GM04503 (cell line): ENCODE results near the gene FBXW2.

Experiments
- DNase-seq: peaks from one replicate; pipeline ENCODE4 v3.0.0-alpha.2; 2012; ENCODE audit warnings: low read depth

FBXW2 gene

DNA sequence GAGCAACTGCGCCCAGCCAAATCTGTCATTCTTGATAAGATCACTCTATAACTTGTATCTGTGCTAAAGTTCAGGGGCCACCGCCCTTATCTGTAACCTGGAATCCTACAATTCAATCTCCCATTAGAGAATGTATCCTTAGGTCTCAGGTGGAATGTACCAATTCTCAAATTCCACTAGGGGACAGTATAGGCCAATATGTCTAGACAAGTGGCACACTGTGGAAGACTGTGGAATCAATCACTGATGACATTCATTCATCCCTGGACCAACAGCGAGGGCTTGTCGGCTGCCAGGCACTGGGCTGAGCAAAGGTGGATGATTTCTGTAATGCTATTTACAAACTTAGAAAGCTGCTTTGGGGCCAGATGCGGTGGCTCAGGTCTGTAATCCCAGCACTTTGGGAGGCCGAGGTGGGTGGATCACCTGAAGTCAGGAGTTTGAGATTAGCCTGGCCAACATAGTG is 50.2 kb downstream of the FBXW2 start:
- no peak for DNase-seq

DNA sequence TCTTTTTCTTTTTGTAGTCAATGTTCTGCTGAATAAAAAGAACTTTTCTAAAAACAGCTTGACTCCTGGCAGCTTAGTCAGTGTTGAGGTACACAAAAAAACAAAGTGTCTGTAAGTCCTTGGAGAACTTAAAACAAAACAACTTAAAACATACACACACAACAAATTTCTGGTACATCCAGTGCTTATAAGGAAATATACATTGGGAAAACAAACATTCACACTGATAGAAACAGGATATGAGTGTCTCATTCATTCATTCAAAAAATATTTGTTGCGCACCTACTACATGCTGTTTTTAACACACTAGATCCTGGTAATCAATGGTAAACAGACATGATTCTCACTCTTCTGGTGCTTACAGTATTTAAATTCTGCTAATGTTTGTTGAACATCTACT is 51.5 kb downstream of the FBXW2 start:
- no peak for DNase-seq

DNA sequence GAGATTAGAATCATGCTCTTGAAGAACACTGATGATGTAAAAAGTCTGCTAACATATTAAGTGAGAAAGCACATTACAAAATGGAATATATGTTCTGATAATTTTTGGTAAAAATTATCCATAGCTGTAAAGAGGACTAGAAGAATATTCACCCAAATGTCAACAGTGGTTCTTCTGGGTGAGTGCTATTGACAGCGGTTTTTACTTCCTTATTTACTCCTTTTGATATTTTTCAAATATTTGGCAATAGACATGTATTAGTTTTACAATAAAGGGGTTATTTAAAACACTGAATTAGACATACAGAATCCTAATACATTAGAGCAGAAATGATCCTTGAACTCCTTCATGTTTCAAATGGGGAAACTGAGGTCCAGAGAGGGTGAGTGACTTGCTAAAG is 52.0 kb downstream of the FBXW2 start:
- no peak for DNase-seq

DNA sequence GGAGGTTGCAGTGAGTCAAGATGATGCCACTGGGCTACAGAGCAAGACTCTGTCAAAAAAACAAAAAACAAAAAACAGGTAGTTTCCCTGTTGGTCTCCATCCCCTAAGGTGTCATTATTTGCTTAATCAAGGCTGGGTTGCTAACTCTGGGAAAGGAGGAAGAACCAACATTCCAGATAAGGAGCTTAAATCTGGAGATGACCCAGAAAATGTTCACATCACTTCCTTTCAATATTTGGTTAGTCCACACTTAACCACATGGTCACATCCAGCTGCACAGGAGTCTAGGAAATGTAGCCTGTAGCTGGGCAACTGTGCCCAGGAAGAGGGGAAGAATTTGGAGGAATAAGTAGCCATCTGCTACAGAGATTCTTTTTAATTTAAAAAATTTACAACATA is 53.1 kb downstream of the FBXW2 start:
- DNase-seq: no peak

DNA sequence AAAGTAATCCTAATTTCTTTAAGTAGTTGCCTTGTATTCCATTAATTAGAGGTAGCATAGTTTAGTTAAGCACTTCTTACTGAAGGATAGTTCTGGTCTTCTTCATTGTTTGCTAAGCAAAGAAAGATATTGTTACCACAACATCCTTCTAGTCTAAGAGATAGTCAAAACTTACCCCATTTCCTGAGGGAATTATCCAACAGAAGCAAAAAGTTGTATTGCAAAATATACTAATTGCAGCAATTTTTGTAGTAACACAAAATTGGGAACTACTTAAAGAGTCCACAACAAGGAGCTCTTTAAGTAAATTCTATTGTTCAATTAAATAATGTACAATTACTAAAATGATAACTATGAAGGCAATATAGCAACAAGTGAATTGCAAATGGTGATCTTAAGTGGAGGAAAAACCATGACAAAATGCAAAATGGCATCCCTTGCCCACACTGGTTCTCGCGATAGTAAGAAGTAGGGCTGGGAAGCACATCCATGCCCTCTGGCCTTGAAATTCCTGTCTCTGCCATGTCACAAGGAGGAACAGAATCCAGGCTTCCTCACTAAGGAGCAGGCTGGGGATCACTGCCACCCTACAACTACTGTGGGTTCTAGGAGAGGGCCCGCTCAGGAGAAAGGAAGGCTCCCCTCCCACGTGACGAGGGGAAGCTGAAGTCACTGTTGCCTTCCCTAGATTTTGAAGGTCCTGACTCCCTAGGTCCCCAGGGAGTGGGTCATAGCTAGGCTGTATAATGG is 55.6 kb downstream of the FBXW2 start:
- DNase-seq: no peak

DNA sequence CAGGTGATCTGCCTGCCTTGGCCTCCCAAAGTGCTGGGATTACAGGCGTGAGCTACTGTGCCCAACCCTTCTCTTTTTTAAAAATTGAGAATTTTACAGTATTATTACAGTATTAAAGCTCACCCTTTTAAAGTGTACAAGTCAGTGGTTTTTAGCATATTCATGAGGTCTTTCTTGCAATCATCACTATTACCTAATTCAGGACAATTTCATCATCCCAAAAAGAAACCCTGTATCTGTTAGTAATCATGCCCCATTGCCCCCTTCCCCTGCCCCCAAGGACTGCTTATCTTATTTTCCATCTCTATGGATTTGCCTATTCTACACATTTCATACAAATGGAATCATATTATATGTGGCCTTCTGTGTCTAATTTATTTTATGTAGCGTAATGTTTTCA is 56.3 kb downstream of the FBXW2 start:
- DNase-seq: no peak

DNA sequence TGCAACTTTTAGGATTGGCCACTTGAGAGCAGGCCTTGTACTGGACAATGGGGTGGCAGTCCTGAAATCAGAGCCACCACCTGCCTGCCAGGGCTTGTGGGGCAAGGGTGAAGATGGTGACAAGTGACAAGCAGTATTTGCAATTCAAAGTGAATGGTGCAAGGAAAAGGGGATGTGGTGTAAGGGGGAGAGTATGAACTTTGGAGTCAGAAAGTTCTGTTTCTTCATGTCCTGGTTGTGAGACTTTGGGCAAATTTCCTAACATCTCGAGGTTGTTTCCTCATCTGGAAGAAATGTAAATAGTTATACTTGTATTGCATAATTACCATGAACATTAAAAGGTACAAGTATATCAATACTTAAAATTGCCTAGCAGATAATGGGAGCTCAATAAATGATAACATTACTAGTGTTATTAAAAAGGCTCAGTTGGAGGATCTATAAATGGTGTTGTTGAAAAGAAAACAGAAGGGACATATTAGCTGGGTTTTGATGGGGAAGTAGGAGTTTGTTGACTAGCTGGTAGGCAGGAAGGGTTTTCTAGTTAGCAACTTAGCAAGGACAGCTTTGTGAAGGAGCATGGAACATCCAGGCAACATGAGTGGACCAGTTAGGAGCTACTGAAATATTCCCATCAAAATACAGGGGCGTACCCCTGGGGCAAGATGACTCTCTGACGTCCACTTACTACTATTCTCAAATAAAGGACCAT is 57.6 kb downstream of the FBXW2 start:
- DNase-seq: no peak

DNA sequence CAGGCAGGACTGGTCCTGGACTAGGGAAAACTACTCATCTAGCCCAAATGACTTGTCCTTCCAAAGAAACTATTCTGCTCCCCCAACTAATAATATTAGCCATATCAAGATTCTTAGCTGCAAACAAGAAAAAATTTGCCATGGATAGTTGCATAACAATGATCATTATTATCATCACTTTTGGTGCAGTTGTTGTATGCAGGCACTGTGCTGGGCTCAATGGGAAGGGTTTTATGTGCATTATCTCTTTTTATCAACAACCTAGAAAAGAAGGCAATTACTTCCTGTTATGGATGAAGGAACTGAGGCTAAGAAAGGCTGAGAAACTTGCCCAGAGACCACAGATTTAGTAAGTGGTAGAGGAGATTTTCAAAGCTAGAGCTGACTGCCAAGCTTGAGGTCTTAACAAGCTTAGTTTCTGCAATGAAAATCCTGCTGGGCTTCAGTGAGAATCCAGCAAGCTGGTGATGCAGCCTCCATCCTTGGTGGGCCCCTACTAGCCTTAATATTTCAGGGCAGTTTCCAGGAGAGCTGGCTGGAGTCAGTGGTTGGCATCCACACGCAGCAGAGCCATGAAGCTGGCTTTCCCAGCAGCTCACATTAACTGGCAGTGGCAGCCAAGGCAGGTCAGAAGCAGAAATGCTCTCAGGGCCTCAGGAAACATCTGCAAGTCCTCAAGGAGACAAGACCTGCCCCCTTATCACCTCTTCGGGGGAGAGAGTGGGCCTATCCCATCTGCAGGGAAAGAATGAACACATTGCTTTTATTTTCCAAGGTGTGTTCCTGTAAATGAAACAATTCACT is 58.4 kb downstream of the FBXW2 start:
- DNase-seq: no peak

DNA sequence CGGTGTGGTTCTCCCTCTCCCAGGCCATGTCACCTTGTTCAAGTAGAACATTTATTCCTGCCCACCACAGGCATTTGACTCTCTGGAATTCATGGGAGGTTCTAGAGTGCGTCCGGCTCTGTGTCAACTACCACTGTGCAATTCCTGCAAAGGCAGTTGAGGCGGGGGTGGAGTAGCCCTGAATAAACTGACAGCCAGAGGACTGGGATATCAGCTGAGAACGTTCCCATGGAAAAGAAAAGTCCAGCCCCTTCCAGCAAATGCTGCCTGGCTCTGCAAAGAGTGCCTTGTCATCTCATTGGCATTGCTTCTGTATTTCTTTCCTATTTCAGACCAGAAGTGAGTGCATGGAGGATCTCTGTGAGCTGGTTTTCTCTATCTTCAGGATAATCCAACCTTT is 60.0 kb downstream of the FBXW2 start:
- no peak for DNase-seq

DNA sequence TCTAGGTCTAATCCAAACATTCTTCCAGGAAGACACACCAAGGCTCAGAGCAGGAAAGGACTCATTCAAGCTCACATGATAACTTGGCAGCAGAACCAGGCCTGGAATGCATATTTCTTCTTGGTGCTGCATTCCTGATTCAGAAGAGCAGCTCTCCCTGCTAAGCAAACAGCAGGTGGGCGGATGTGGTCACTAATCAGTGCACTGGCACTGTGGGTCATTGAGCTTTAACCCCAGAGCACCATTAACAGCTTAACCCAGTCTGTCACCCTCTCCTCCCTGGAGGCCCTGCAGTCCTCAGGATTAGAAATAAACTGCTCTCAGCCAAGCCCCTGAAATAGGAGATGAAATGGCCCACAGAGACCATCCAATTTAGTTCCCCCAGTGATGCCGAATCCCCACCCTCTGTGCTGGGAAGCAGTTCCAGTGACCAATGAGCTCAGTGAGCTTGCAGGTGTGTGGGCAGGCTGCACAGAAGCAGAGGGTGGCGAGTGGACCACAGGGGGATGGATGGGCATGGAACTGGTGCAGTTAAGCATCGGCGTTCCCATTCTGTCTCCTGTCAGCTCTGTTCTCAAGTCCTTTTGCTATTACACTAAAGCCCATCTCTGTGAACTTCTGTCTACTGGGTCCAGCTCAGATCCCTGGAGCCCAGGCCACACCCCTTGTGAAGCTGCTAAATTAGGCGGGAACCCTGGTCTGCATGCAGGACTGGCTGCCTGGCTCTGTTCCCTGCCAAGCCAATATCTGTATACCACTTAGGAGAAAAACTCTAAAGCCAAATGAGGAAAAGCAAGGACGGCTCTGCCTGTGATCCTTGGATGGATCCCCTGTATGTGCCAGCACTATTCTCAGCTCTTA is 62.3 kb downstream of the FBXW2 start:
- peak; percentile 72 for DNase-seq

DNA sequence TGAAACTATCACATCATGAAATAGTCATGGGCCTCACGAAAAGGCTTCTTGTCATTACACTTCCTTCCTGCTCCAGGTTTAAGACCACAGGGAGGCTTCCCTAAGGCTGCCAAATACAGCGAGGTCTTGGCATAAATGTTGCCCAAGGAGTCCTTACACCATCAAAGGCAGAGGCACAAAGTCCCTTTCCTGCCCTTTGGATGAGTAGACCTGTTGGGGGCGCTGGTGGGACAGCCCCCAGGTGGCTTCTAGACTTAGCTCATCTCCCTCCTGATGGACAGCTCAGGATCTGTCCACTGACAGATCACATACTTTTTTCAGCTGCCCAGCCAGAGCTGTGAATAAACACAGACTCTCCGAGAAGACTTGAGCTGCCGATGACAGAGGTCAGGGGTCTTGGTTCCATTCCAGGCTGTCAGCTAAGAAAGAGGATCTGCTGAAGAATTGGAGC is 63.4 kb downstream of the FBXW2 start:
- DNase-seq: no peak

DNA sequence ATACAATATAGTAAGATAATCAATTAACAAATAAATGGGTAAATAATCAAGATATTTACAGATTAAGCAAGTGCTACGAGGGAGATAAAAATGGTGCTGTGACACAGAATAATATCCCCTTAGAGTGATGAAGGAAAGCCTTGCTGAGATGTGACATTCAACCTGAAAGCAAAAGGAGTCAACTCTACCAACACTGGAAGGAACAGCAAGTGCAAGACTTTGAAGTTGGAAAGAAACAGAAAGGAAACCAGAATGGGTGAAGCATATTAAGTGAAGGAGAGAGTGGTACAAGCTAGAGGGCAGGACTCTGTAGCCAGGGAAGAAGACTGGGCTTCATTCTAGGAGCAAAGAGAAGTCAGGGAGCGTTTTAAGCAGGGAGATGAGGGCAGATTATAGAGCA is 66.7 kb downstream of the FBXW2 start:
- no peak for DNase-seq

DNA sequence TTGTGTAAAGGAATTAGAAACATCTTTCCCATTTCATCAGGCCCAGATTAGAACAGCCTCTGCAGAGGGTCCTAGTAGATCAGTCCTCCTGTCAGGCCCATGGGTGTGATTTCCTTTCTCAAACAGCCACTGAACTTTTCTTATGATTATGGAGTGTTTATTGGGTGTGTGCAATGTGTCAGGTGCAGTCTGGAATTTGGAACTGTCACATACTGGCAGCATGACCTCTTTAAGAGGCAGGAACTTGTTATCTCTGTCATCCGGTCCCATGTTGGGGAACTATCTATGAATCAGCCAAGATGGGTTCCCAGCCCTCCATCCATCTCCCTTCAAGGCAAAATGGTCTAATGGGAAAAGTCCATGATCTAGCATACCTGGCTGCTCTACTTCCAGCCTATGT is 67.3 kb downstream of the FBXW2 start:
- DNase-seq: no peak

DNA sequence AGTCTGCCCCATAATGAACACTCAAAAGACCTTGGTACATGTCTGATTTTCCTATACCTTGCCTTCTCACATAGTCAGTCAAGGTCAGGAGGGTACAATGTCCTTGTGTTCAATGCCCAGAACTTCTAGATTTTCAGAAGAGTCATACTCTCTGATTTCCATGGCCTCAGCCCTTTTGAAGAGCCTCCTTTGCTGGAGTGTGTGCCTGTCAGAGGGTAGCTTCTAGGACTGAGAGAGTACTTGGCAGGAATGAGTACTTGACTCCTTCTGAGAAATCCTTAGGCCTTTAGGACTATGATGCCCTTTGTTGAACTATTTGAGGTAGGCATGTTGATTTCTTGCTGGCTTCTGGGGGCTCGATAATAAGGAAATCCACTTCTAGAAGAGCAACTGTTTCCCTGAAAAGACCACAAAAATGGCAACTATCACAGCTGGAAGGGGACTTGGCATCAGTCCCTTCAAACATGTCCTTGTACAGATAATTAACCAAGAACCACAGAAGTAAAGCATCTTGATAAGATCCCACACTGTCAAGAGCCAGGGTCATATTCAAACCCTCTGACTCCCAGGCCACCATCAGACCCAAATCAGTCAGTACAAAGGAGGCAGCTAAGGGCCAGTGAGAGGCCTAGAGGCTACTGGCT is 68.3 kb downstream of the FBXW2 start:
- DNase-seq: no peak

DNA sequence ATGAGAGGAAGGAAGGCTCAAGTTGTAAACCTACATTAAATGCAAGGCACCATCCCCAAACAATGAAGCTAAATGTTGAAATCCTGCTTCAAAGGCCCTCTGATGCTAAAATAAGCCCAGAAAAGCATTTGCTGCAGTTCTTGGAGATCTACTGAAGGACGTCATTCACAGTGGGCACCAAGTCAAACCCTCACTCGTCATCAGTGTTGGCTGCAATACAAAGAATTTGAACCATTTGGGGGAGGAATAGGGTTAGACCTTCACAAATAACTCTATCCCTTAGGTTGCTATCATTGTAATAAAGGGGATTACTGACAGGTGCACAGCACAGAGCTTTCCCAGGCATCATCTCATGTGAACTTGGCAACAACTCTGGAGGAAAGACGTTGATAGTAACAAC is 69.7 kb downstream of the FBXW2 start:
- DNase-seq: peak; percentile 61

DNA sequence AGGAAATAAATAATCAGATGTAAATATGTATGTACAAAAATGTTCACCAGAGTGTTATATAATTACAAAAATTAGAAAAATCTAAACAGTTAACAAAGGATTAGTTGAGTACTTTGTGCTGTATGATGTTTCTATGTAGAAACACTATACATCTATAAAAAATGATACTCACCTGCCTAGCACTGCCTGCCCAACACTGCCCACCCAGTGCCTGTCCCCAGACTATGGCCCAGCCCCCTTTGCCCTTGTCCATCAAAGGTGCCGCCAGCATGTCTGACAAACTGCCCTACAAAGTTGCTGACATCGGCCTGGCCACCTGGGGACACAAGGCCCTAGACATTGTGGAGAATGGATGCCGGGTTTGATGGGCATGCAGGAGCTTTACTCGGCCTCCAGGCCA is 72.8 kb downstream of the FBXW2 start:
- DNase-seq: no peak

DNA sequence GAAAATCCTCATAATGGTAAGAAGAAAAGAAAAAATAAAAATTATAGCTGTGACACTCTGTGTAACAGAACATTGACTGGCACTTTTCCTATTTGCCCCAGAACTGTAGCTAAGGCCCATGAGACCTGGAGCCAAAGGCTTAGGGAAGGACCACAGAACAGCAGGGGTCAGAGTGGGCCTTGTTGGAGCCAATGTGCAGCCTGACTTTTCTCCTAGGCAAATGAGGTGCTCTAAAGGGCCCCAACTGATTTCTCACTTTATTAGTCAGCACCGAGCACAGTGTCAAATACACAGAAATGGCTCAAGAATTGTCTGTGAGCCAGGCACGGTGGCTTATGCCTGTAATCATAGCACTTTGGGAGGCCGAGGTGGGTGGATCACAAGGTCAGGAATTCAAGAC is 74.9 kb downstream of the FBXW2 start:
- no peak for DNase-seq

DNA sequence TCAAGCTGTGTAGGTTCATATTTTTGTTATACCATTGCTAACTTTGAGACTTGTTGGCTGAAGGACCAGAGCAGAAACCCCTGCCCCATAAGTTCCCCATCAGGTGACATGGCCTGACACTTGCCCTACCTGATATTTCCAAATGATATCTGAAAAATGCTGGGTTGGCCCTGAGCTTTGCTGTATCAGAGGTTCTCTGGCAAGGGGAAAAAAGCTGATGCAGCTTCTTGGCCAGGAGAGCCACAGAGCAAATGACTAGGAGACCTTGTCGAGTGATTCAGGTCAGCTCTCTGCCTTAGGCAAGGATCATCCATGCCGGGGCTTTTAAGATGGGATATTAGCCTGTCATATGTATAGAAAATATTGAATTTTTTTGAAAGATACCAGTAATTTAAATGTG is 76.0 kb downstream of the FBXW2 start:
- no peak for DNase-seq

DNA sequence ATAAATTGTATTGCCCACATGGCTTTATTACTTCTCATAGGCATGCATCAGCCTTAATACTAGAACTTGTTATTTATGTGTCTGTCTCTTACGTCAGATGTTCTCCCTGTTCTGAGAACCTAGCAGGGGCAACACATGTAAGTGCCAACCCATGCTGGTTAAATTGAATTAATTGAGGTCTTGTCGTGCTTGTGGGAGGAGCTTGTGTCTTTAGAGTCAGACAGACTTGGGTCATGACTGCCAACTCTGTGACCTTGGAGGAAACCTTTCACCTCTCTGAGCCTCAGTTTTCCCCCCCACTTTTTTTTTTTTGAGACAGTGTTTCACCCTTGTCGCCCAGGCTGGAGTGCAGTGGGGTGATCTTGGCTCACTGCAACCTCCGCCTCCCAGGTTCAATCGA is 76.7 kb downstream of the FBXW2 start:
- DNase-seq: no peak

DNA sequence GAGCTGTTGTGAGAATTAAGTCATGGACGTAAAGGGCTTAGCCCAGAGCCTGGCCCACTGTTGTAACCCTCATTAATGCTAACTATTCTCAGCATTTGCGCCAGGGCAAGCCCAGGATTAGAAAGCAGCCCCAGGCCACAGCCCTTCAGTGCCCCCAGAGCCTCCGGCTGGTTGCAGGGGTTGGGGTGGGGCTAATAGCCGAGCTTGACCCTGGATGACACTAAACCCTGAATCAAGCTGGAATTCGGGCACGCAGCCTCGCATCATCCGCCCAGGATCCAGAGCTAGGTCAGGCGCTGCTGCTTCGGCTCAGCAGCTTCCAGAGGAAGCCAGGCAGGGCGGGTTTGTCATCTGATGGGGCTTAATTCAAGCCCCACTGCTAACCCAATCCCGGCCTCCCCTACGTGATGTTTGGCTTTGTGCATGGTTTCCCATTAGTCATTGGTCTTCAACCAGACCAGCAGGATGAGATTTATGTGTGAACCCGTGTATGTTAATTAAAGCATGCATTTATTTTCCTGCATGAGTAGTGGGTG is 77.8 kb downstream of the FBXW2 start:
- DNase-seq: peak; percentile 49

DNA sequence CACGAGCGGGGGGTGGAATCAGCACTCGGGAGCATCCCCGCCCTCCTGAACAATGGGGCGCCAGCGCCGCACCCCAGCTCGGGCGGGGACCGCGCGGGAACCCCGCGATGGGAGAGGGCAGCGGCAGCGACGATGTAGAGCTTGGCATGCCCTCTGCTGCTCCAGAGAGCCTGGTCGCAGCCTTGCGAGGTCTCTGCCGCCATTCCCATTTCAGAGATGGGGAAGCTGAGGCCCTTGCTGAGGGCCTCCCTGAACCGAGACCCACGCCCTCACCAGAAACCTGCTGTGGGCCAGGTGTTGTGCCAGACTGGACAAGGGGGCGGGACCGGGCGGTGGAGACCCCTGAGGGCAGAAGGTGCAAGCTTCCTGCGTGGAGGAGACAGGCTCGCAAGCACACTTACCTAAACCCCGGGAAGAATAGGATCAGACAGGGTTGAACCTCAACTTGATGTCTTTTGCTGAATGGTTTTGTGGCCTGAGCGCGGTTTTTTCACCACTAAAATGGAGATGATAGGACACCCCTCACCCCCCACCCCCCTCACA is 78.3 kb downstream of the FBXW2 start:
- no peak for DNase-seq
